Panc1 (cell line): ENCODE measurements around the gene ANGPTL1. TPM values are rescaled to one million over a fixed set of nuclear protein-coding genes. Genes with fewer than 3 reads are reported as not detected.

Source experiments
- ATAC-seq: fragments of 200-7000 bp; cut with Tn5 transposase; 2 replicates; pipeline ENCODE4 v1.9.1; 2020; ENCODE audit warnings: mild to moderate bottlenecking, moderate library complexity
- BruUV-seq: library from RNA; stranded (reverse); fragments of 400-500 nt; replicated peaks from 2 replicates; lab custom pipeline; 2021; lab: Mats Ljungman, UMichigan
- CTCF ChIA-PET: fragments of 300-600 bp; sonication (Branson Sonifier 250); formaldehyde crosslinking; loops from one replicate; lab custom pipeline; 2022; ENCODE audit warnings: antibody characterized with exemption; lab: Charles Lee
- POLR2A ChIA-PET: fragments of 300-600 bp; sonication (Branson Sonifier 250); formaldehyde crosslinking; loops from one replicate; lab custom pipeline; 2022; ENCODE audit warnings: antibody characterized with exemption; lab: Charles Lee
- DNase-seq: peaks from one replicate; pipeline ENCODE4 v3.0.0-alpha.2; 2010; ENCODE audit warnings: low read depth, low spot score
- H3K27ac ChIP-seq: 2 replicates; pipeline ENCODE4 v1.5.1; 2011; ENCODE audit warnings: mild to moderate bottlenecking, low read length, inconsistent platforms
- H3K27me3 ChIP-seq: fragments of 200-500 bp; sonication (Bioruptor generic); 2 replicates; pipeline ENCODE4 v1.6.0; 2014; ENCODE audit warnings: low read length, inconsistent platforms; ENCODE audit not compliant: control insufficient read depth, insufficient read depth
- H3K36me3 ChIP-seq: fragments of 200-500 bp; sonication (Bioruptor generic); 2 replicates; pipeline ENCODE4 v1.5.1; 2014; ENCODE audit warnings: inconsistent platforms, mild to moderate bottlenecking, low read length, moderate library complexity; ENCODE audit not compliant: control insufficient read depth, insufficient read depth
- H3K4me1 ChIP-seq: 2 replicates; pipeline ENCODE4 v1.5.1; 2011; ENCODE audit warnings: inconsistent platforms, mild to moderate bottlenecking, low read length, moderate library complexity; ENCODE audit not compliant: control insufficient read depth, insufficient read depth
- H3K4me3 ChIP-seq, 2 experiments: 2 replicates each; pipeline ENCODE4 v1.5.1; 2011 to 2012; ENCODE audit warnings: low read depth in 2 of 2, low read length in 2 of 2, mild to moderate bottlenecking in 2 of 2, inconsistent platforms in 1 of 2, moderate library complexity in 1 of 2
- H3K9me3 ChIP-seq: fragments of 200-500 bp; sonication (Bioruptor generic); 2 replicates; pipeline ENCODE4 v1.5.1; 2014; ENCODE audit warnings: low read depth, mild to moderate bottlenecking, inconsistent platforms, low read length, moderate library complexity; ENCODE audit not compliant: control insufficient read depth, insufficient read depth
- CTCF ChIP-seq: fragments of 450-650 bp; IDR thresholded peaks from 2 replicates; pipeline ENCODE4 v1.5.1; 2017; ENCODE audit warnings: mild to moderate bottlenecking
- POLR2AphosphoS5 ChIP-seq: IDR thresholded peaks from 2 replicates; pipeline ENCODE4 v1.6.1; 2012; ENCODE audit warnings: mild to moderate bottlenecking, low read depth, low read length, moderate library complexity
- REST ChIP-seq, 2 experiments: IDR thresholded peaks; 2 replicates each; pipeline ENCODE4 v1.6.1; 2011 to 2012; ENCODE audit warnings: low read depth in 2 of 2, control low read depth in 1 of 2, low read length in 1 of 2, mild to moderate bottlenecking in 1 of 2, moderate library complexity in 1 of 2; ENCODE audit not compliant: insufficient read depth in 1 of 2
- SIN3A ChIP-seq: IDR thresholded peaks from 2 replicates; pipeline ENCODE4 v1.6.1; 2012; ENCODE audit warnings: low read depth, mild to moderate bottlenecking, low read length, moderate library complexity, borderline replicate concordance; ENCODE audit not compliant: insufficient read depth
- TCF7L2 ChIP-seq: IDR thresholded peaks from 2 replicates; pipeline ENCODE4 v1.6.1; 2011; ENCODE audit warnings: mild to moderate bottlenecking, low read depth, low read length, inconsistent platforms
- in situ Hi-C: cut with HindIII; loops from 2 replicates; pipeline ENCODE4 v1.10.0; 2016; ENCODE audit warnings: low sequenced_read_pairs, low pct_unique_long_range_greater_than_20kb
- intact Hi-C: fragments of 100-400 bp; cut with micrococcal nuclease; formaldehyde crosslinking; loops from one replicate; pipeline ENCODE4 v1.10.0; 2022; ENCODE audit not compliant: unreplicated experiment
- total RNA-seq: library from RNA; stranded (reverse); gene quantifications from one replicate; pipeline ENCODE4 v1.2.1, GENCODE V29; 2021; ENCODE audit not compliant: unreplicated experiment

The ANGPTL1 gene
- total RNA-seq, 1 experiment from 2014 or later = not detected

GRCh38 chr1:178871551-178872320, 859 bp upstream of the ANGPTL1 start:
- TF ChIP-seq REST (IDR thresholded peaks at IDR 0.05; ENCODE audit: insufficient read depth in 1 of 2, low read depth in 2 of 2, low read length in 1 of 2) (no peak), POLR2AphosphoS5 (no peak), TCF7L2 (no peak), CTCF (no peak), SIN3A (no peak)
- H3K27ac ChIP-seq = no peak overlapping the region
- CTCF ChIA-PET = no interaction called here

GRCh38 chr1:178870221-178870620, 656 bp downstream of the ANGPTL1 start:
- Histone ChIP-seq H3K9me3 (no peaks in the 10 kb centered on the region), H3K27ac (no peak overlapping the region), H3K4me1 (no peaks in the 10 kb centered on the region; the same call in 1 of the 2 replicates), H3K27me3 (no peaks in the 10 kb centered on the region; the same call in 1 of the 2 replicates), H3K36me3 (no peaks in the 10 kb centered on the region), H3K4me3 (no peak overlapping the region)
- POLR2A ChIA-PET = no interaction called here
- no peak for DNase-seq
- BruUV-seq = no TSS peak
- CTCF ChIA-PET = interaction anchor here (0.5 kb wide), 1 partner anchor 99 kb away, joined by 6 read pairs; no protein-coding TSS in a partner anchor
- intact Hi-C loops (no loop called here), in situ Hi-C loops (no loop called here)
- no peak for TF ChIP-seq REST (IDR thresholded peaks at IDR 0.05; ENCODE audit: insufficient read depth in 1 of 2, low read depth in 2 of 2, low read length in 1 of 2)
- no peak for TF ChIP-seq SIN3A
- no peak for TF ChIP-seq TCF7L2
- no peak for TF ChIP-seq POLR2AphosphoS5
- TF ChIP-seq CTCF = no peak
- no peak for ATAC-seq

More at GRCh38 chr1:178871551-178872320, 859 bp upstream of the ANGPTL1 start:
- Histone ChIP-seq H3K9me3 (no peaks in the 10 kb centered on the region), H3K4me3 (no peak overlapping the region), H3K36me3 (no peaks in the 10 kb centered on the region), H3K27me3 (no peaks in the 10 kb centered on the region; the same call in 1 of the 2 replicates), H3K4me1 (no peaks in the 10 kb centered on the region; the same call in 1 of the 2 replicates)
- ATAC-seq (no peak), DNase-seq (no peak)
- intact Hi-C loops (no loop called here), in situ Hi-C loops (no loop called here)
- POLR2A ChIA-PET = no interaction called here
- BruUV-seq = no TSS peak
